Cardiac muscle cell (in vitro differentiated cells and primary cell): Measurements from ENCODE around the gene SPDYE9. TPM values are rescaled to one million over a fixed set of nuclear protein-coding genes. Genes with fewer than 3 reads are reported as not detected.
"Not testable (repeated sequence)": the region's sequence is repeated elsewhere in the genome, so short reads cannot be mapped to it uniquely, and the experiment has no call there.

Experiments
- DNase-seq, 2 donors: peaks; one replicate each; pipeline versions ENCODE4 v3.0.0 to v3.0.0-alpha.2; 2010 to 2017; ENCODE audit warnings: low read depth in 1 of 2, low spot score in 1 of 2
- H3K27ac ChIP-seq: fragments of 200-600 bp; sonication (generic); 2 replicates; pipeline ENCODE4 v1.5.1; 2016
- H3K27me3 ChIP-seq: fragments of 200-600 bp; sonication (generic); 2 replicates; pipeline ENCODE4 v1.6.0; 2016; ENCODE audit warnings: control low read depth
- H3K36me3 ChIP-seq: fragments of 200-600 bp; sonication (generic); 2 replicates; pipeline ENCODE4 v1.5.1; 2016; ENCODE audit warnings: control low read depth
- H3K4me1 ChIP-seq: fragments of 200-600 bp; sonication (generic); 2 replicates; pipeline ENCODE4 v1.8.1; 2017; ENCODE audit warnings: low read depth, mild to moderate bottlenecking, mixed run types
- H3K4me3 ChIP-seq: fragments of 200-600 bp; sonication (generic); 2 replicates; pipeline ENCODE4 v1.5.1; 2016; ENCODE audit warnings: mild to moderate bottlenecking
- H3K9me3 ChIP-seq: fragments of 200-600 bp; sonication (generic); 2 replicates; pipeline ENCODE4 v1.5.1; 2017; ENCODE audit warnings: low read depth, mild to moderate bottlenecking, control low read depth
- polyA plus RNA-seq: library from polyadenylated mRNA; unstranded; fragments of >200 nt; fragmentation: Nextera tagmentation; extraction: Ambion mirVana; gene quantifications from 2 replicates; pipeline ENCODE4 v1.2.1, GENCODE V29; 2016
- total RNA-seq: library from RNA; depleted of rRNA; stranded (reverse); fragments of >200 nt; gene quantifications from 2 replicates; pipeline ENCODE4 v1.2.3, GENCODE V29; 2016

Gene SPDYE9
- total RNA-seq (not detected in 2 replicates), polyA plus RNA-seq (0.73 and 1.1 TPM in 2 replicates)

GRCh38 chr7:73085938-73086337 is at the start of gene SPDYE9:
Gene SPDYE9, minus strand, starts transcription at chr7:73086038. Its CDS starts 1,800 bp downstream, at chr7:73084238.
- H3K9me3 ChIP-seq, DNase-seq, H3K4me3 ChIP-seq, H3K36me3 ChIP-seq, H3K27ac ChIP-seq, H3K27me3 ChIP-seq, H3K4me1 ChIP-seq: not testable (repeated sequence)

DNA sequence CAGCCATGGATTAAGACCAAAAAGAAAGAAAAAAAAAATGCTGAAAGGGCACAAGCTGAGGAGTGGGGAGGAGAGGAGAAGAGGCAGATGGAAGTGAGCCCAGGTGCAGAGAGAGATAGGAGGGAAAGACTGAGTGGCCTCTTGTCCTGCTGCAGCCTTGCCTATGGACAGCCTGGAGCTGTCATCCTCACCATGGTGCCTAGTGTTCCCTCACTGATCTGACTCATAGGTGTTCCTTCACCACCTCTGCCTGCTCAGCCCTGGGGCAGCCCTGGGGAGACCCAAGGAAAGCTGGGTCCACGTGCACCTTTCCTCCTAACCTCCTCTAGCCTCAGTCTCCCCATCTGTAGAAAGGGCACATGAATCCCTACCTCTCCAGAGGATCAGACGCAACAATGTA is 49.0 kb upstream of the SPDYE9 start:
- H3K27ac ChIP-seq, H3K36me3 ChIP-seq, H3K4me3 ChIP-seq, H3K9me3 ChIP-seq, H3K27me3 ChIP-seq, H3K4me1 ChIP-seq, DNase-seq: not testable (repeated sequence)

- H3K4me3 ChIP-seq, H3K27ac ChIP-seq, H3K4me1 ChIP-seq, H3K27me3 ChIP-seq, H3K36me3 ChIP-seq, DNase-seq, H3K9me3 ChIP-seq: not testable (repeated sequence)
Observed at GRCh38 chr7:73132651-73133217, 46.9 kb upstream of the SPDYE9 start.

- not testable (repeated sequence) for H3K27me3 ChIP-seq, H3K36me3 ChIP-seq, H3K4me1 ChIP-seq, H3K9me3 ChIP-seq, DNase-seq, H3K4me3 ChIP-seq, H3K27ac ChIP-seq
Observed at GRCh38 chr7:73130612-73131011, 44.8 kb upstream of the SPDYE9 start.

- not testable (repeated sequence) for H3K4me3 ChIP-seq, H3K27me3 ChIP-seq, H3K36me3 ChIP-seq, DNase-seq, H3K27ac ChIP-seq, H3K4me1 ChIP-seq, H3K9me3 ChIP-seq
Observed at GRCh38 chr7:73124126-73124525, 38.3 kb upstream of the SPDYE9 start.

DNA sequence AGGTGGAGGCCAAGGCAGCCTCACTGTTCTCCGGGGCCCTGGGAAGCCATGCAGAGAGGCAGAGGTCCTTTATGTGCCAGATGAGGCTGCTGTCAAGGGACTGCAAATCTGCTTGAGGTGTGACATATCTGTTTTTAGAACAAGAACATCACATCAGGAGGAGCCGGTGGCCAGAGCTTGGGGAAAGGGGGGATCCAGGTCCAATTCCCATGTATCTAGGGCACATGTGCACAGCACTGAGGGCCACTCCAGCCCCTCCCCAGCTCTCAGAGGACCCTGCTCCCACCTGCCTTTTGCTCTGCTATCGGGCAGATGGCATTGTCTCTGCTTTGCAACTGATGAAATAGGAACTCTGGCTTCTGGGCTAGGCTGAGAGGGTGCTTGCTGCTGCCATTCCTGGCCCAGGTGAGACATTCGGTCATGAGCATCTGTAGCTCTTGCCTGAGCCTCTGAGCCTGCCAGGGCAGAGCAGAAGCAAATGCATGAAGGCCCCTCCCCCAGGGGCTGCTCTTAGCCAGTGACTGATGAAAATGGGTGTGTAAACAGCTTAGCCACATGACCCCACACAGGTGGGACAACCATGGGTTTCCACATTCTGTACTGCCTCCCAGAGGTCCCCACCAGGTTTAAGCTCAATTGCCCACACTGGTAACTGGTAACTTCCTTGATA is 37.1 kb upstream of the SPDYE9 start:
- DNase-seq, H3K4me3 ChIP-seq, H3K27ac ChIP-seq, H3K36me3 ChIP-seq, H3K4me1 ChIP-seq, H3K27me3 ChIP-seq, H3K9me3 ChIP-seq: not testable (repeated sequence)

DNA sequence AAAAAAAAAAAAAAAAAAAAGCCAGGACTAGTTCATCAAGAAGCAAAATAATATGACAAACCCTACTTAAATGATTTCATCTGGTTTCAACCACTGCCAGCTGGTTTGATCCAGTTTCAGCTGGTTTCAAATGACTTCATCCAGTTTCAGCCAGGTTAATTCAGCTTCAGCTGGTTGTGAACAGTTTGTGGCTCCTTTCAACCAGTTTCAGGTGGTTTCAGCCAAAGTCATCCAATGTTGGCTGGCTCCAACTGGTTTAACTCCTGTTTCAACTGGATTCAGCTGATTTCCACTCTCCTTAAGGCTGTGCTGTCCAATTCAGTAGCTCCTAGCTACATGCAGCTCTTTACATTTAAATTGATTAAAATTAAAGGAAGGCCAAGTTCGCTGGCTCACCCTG is 32.3 kb upstream of the SPDYE9 start:
- not testable (repeated sequence) for H3K4me3 ChIP-seq, H3K36me3 ChIP-seq, H3K27me3 ChIP-seq, H3K9me3 ChIP-seq, H3K27ac ChIP-seq, DNase-seq, H3K4me1 ChIP-seq

- not testable (repeated sequence) for DNase-seq, H3K27ac ChIP-seq, H3K27me3 ChIP-seq, H3K9me3 ChIP-seq, H3K36me3 ChIP-seq, H3K4me3 ChIP-seq, H3K4me1 ChIP-seq
Observed at GRCh38 chr7:73057811-73058210, 28.0 kb downstream of the SPDYE9 start, which contains the start of gene SPDYE11. Gene SPDYE11, minus strand, starts transcription at chr7:73057911. Its CDS starts 1,800 bp downstream, at chr7:73056111.

DNA sequence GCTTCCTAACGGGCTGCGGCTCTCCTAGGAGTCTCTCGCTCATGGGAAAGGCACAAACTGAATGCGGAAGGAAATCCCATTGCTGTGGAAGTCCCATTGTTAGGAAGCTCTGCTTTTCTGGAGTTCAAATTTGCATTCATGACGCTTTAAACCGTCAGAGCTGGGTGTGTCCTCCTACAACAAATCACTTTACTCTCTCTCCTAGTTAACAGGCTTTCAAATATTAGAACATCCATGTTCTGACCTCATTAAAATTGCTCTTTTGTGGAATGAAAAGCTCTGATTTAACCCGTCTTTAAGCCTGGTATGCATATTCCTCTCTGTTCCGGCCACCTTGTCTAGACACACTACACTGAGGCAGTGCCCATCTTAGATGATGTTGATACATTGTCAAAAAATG is 56.2 kb downstream of the SPDYE9 start, which contains the start of gene SPDYE8:
Gene SPDYE8, minus strand, starts transcription at position 101 of the 400 bp plus-strand sequence. CDS start 1,800 bp downstream, outside the sequence.
- H3K4me1 ChIP-seq, DNase-seq, H3K9me3 ChIP-seq, H3K4me3 ChIP-seq, H3K27me3 ChIP-seq, H3K27ac ChIP-seq, H3K36me3 ChIP-seq: not testable (repeated sequence)

Other genes with a start within 250 kb of the SPDYE9 start
- gene POM121, start 160.9 kb downstream of the SPDYE9 start, total RNA-seq, result 9.5 and 16.1 TPM in 2 replicates
- gene POM121, start 160.9 kb downstream of the SPDYE9 start, polyA plus RNA-seq, result 16.6 and 18.3 TPM in 2 replicates
- gene TRIM74, start 116.6 kb downstream of the SPDYE9 start, total RNA-seq, result 2.0 and 5.2 TPM in 2 replicates
- gene TRIM74, start 116.6 kb downstream of the SPDYE9 start, polyA plus RNA-seq, result 3.1 and 5.1 TPM in 2 replicates
- gene SPDYE8, start 56.3 kb downstream of the SPDYE9 start, total RNA-seq, result not detected in 2 replicates
- 0.44 and 0.97 TPM in 2 replicates for gene SPDYE8, start 56.3 kb downstream of the SPDYE9 start, polyA plus RNA-seq
- not detected in 2 replicates for gene SPDYE11, start 28.1 kb downstream of the SPDYE9 start, total RNA-seq
- 0.73 and 1.1 TPM in 2 replicates for gene SPDYE11, start 28.1 kb downstream of the SPDYE9 start, polyA plus RNA-seq
- gene NSUN5, start 222.8 kb upstream of the SPDYE9 start, total RNA-seq, result 42.4 and 46.7 TPM in 2 replicates
- 45.0 and 55.7 TPM in 2 replicates for gene NSUN5, start 222.8 kb upstream of the SPDYE9 start, polyA plus RNA-seq
- gene TRIM50, start 242.0 kb upstream of the SPDYE9 start, total RNA-seq, result 0.32 TPM in 1 of 2 replicates, not detected in the other
- gene TRIM50, start 242.0 kb upstream of the SPDYE9 start, polyA plus RNA-seq, result not detected in 2 replicates
- not detected in 2 replicates for gene FKBP6, start 242.1 kb upstream of the SPDYE9 start, total RNA-seq
- gene FKBP6, start 242.1 kb upstream of the SPDYE9 start, polyA plus RNA-seq, result 0.11 TPM in 1 of 2 replicates, not detected in the other